ENCODE data around the gene MGARP.

GRCh38 chr4:139243448-139244365 lies 36.3 kb downstream of the MGARP start:
- TF ChIP-seq ZNF280D (tag by site-specific recombination; IDR thresholded peaks at IDR 0.05) (no peak), REST (tag by site-specific recombination; IDR thresholded peaks at IDR 0.05) (no peak), CTCF (tag by site-specific recombination; IDR thresholded peaks at IDR 0.05) (no peak), ZNF398 (tag by site-specific recombination; IDR thresholded peaks at IDR 0.05) (no peak), ZBTB7A (tag by site-specific recombination; IDR thresholded peaks at IDR 0.05; ENCODE audit: low read depth) (no peak), SALL2 (tag by site-specific recombination; IDR thresholded peaks at IDR 0.05; ENCODE audit: borderline replicate concordance) (no peak), HOXC10 (CRISPR knock-in tag; IDR thresholded peaks at IDR 0.05) (no peak), ZBTB1 (tag by site-specific recombination; IDR thresholded peaks at IDR 0.05) (0 out of 2 replicates have a peak, but pooled peaks have one; percentile 34), ZNF2 (tag by site-specific recombination; IDR thresholded peaks at IDR 0.05) (0 out of 2 replicates have a peak, but pooled peaks have one; percentile 12), KLF8 (tag by site-specific recombination; IDR thresholded peaks at IDR 0.05) (peak; percentile 60; the same call in 1 of the 2 replicates), ZNF335 (tag by site-specific recombination; conservative IDR thresholded peaks at IDR 0.05) (peak; percentile 62), ZNF341 (tag by site-specific recombination; IDR thresholded peaks at IDR 0.05; ENCODE audit: low read depth) (no peak)

Measured in HEK293 (cell line).